ENCODE results near the gene RITA1. TPM values are rescaled to one million over a fixed set of nuclear protein-coding genes. Genes with fewer than 3 reads are reported as not detected.

RITA1 gene
- total RNA-seq, 1 donor from 2014 or later = 48.4 TPM

GRCh38 chr12:113179023-113179422, 6.5 kb upstream of the RITA1 start:
- no peaks in the 10 kb centered on the region for H3K9me3 ChIP-seq
- H3K4me3 ChIP-seq = no peak overlapping the region
- DNase-seq (ENCODE audit: low spot score in 2 of 2) = no peak
- intact Hi-C loops (cut with DNase I) = no loop called here
- H3K4me1 ChIP-seq = peaks cover 3 to 5% of the 10 kb centered on the region in 2 donors
- H3K36me3 ChIP-seq = peaks cover 63 to 72% of the 10 kb centered on the region in 2 donors
- H3K27ac ChIP-seq = no peak overlapping the region
- H3K27me3 ChIP-seq = no peaks in the 10 kb centered on the region
- no peak for TF ChIP-seq CTCF (IDR thresholded peaks at IDR 0.05)

- DNase-seq (ENCODE audit: low spot score in 2 of 2) = no peak
- Histone ChIP-seq H3K27me3 (no peaks in the 10 kb centered on the region), H3K36me3 (peaks cover 54 to 59% of the 10 kb centered on the region in 2 donors), H3K9me3 (no peaks in the 10 kb centered on the region), H3K27ac (no peak overlapping the region), H3K4me1 (peaks cover 5 to 8% of the 10 kb centered on the region in 2 donors), H3K4me3 (no peak overlapping the region)
- intact Hi-C loops (cut with DNase I) = loop anchor here (10.0 kb wide), 2 partner anchors 244 to 784 kb away; partner anchors contain the start of genes RBM19 and SDSL
- no peak for TF ChIP-seq CTCF (IDR thresholded peaks at IDR 0.05)
These were observed 5.2 kb upstream of the RITA1 start for GRCh38 chr12:113180333-113180732.

GRCh38 chr12:113181975-113182374, 3.5 kb upstream of the RITA1 start:
- intact Hi-C loops (cut with DNase I) = loop anchor here (10.0 kb wide), 2 partner anchors 243 to 783 kb away; partner anchors contain the start of genes RBM19 and SDSL
- Histone ChIP-seq H3K4me1 (peaks cover 11 to 20% of the 10 kb centered on the region in 2 donors), H3K4me3 (no peak overlapping the region), H3K27me3 (no peaks in the 10 kb centered on the region), H3K9me3 (no peaks in the 10 kb centered on the region), H3K27ac (no peak overlapping the region), H3K36me3 (peaks cover 41 to 43% of the 10 kb centered on the region in 2 donors)
- no peak for DNase-seq (ENCODE audit: low spot score in 2 of 2)
- no peak for TF ChIP-seq CTCF (IDR thresholded peaks at IDR 0.05)

GRCh38 chr12:113183030-113183589, 2.4 kb upstream of the RITA1 start:
- H3K4me1 ChIP-seq = peaks cover 11 to 20% of the 10 kb centered on the region in 2 donors
- no peak for DNase-seq (ENCODE audit: low spot score in 2 of 2)
- no peak for TF ChIP-seq CTCF (IDR thresholded peaks at IDR 0.05)
- no peak overlapping the region for H3K4me3 ChIP-seq
- H3K27me3 ChIP-seq = no peaks in the 10 kb centered on the region
- no peaks in the 10 kb centered on the region for H3K9me3 ChIP-seq
- intact Hi-C loops (cut with DNase I) = loop anchor here (10.0 kb wide), 2 partner anchors 242 to 782 kb away; partner anchors contain the start of genes RBM19 and SDSL
- peaks cover 30 to 31% of the 10 kb centered on the region in 2 donors for H3K36me3 ChIP-seq
- no peak overlapping the region for H3K27ac ChIP-seq

GRCh38 chr12:113184098-113184899, 1.2 kb upstream of the RITA1 start:
- H3K36me3 ChIP-seq = peaks cover 18 to 23% of the 10 kb centered on the region in 2 donors
- H3K4me1 ChIP-seq = peaks cover 11 to 20% of the 10 kb centered on the region in 2 donors
- no peak for DNase-seq (ENCODE audit: low spot score in 2 of 2)
- H3K4me3 ChIP-seq = peak overlapping the region; percentile 74 to 84
- no peaks in the 10 kb centered on the region for H3K9me3 ChIP-seq
- peak overlapping the region; percentile 89 to 96 for H3K27ac ChIP-seq
- no peaks in the 10 kb centered on the region for H3K27me3 ChIP-seq
- intact Hi-C loops (cut with DNase I) = loop anchor here (10.0 kb wide), 2 partner anchors 241 to 781 kb away; partner anchors contain the start of genes RBM19 and SDSL
- TF ChIP-seq CTCF (IDR thresholded peaks at IDR 0.05) = no peak

All from ascending aorta (tissue), 2 donors.